ENCODE measurements around the gene MAP3K19.
"Not testable (repeated sequence)": the region's sequence is repeated elsewhere in the genome, so short reads cannot be mapped to it uniquely, and the experiment has no call there.

Gene MAP3K19

GRCh38 chr2:134980639-134981038 lies 66.6 kb downstream of the MAP3K19 start:
- no peak for DNase-seq (ENCODE audit: low read depth in 2 of 2)

DNA sequence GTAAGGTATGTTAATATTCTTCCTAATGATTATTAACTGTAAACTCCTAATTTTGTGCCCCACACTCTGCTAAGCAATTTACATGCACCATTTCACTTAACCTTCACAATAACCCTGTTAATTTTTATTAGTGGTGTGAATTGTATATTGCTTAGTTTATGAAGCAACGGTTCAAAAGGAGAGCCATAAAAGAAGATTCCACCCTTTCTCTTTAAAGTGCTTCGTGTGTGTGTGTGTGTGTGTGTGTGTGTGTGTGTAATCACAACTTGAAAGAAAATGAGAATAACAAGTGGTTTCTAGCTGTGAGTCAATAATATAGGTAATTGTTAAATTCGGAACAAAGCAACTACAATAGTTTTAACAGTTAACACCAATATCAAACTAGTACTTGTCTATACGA lies 68.0 kb downstream of the MAP3K19 start:
- no peak for DNase-seq (ENCODE audit: low read depth in 2 of 2)

- DNase-seq (ENCODE audit: low read depth in 2 of 2) = not testable (repeated sequence)
Measured at GRCh38 chr2:134977104-134977503, 70.1 kb downstream of the MAP3K19 start.

GRCh38 chr2:134976074-134976702 lies 71.1 kb downstream of the MAP3K19 start:
- DNase-seq (ENCODE audit: low read depth in 2 of 2) = no peak

GRCh38 chr2:134975281-134976009 lies 71.8 kb downstream of the MAP3K19 start:
- DNase-seq (ENCODE audit: low read depth in 2 of 2) = no peak

DNA sequence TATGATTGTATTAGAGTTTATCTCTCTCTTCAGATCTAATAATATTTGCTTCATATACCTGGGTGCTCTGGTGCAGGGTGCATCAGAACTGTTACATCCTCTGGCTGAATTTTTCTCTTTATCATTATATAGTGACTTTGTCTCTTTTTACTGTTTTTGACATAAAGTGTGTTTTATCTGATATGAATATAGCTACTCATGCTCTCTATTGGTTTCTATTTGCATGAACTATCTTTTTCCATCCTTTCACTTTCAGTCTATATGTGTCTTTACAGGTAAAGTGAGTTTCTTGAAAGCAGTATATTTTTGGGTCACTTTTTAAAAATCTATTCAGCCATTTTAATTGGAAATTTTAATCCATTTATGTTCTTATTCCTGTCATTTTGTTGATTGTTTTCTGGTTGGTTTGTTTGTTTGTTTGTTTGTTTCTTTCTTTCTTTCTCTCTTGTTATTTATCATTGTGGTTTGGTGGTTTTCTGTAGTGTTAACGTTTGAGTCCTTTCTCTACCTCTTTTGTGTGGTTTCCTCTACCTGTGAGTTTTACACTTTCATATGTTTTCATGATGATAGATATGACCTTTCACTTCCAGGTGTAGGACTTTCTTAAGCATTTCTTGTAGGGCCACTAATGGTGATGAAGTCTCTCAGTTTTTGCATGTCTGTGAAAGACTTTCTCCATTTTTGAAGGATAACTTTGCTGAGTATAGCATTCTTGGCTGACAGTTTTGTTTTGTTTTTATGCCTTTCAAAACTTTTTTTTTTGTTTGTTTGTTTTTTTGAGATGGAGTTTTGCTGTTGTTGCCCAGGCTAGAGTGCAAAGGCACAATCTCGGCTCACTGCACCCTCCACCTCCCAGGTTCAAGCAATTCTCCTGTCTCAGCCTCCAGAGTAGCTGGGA lies 73.8 kb downstream of the MAP3K19 start:
- no peak for DNase-seq (ENCODE audit: low read depth in 2 of 2)

- DNase-seq (ENCODE audit: low read depth in 2 of 2) = not testable (repeated sequence)
Measured at GRCh38 chr2:134967166-134967565, 80.1 kb downstream of the MAP3K19 start.

GRCh38 chr2:134957477-134957876 lies 89.8 kb downstream of the MAP3K19 start:
- no peak for DNase-seq (ENCODE audit: low read depth in 2 of 2)

GRCh38 chr2:134955744-134956143 lies 91.5 kb downstream of the MAP3K19 start:
- DNase-seq (ENCODE audit: low read depth in 2 of 2) = no peak

DNA sequence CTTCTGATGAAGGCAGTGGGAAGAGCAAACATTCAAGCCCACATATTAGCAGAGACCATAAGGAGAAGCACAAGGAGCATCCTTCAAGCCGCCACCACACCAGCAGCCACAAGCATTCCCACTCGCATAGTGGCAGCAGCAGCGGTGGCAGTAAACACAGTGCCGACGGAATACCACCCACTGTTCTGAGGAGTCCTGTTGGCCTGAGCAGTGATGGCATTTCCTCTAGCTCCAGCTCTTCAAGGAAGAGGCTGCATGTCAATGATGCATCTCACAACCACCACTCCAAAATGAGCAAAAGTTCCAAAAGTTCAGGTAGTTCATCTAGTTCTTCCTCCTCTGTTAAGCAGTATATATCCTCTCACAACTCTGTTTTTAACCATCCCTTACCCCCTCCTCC lies 93.2 kb downstream of the MAP3K19 start:
- DNase-seq (ENCODE audit: low read depth in 2 of 2) = no peak

GRCh38 chr2:134952608-134953007 lies 94.6 kb downstream of the MAP3K19 start:
- no peak for DNase-seq (ENCODE audit: low read depth in 2 of 2)

- DNase-seq (ENCODE audit: low read depth in 2 of 2) = no peak
Measured at GRCh38 chr2:134950886-134951285, 96.4 kb downstream of the MAP3K19 start.

DNA sequence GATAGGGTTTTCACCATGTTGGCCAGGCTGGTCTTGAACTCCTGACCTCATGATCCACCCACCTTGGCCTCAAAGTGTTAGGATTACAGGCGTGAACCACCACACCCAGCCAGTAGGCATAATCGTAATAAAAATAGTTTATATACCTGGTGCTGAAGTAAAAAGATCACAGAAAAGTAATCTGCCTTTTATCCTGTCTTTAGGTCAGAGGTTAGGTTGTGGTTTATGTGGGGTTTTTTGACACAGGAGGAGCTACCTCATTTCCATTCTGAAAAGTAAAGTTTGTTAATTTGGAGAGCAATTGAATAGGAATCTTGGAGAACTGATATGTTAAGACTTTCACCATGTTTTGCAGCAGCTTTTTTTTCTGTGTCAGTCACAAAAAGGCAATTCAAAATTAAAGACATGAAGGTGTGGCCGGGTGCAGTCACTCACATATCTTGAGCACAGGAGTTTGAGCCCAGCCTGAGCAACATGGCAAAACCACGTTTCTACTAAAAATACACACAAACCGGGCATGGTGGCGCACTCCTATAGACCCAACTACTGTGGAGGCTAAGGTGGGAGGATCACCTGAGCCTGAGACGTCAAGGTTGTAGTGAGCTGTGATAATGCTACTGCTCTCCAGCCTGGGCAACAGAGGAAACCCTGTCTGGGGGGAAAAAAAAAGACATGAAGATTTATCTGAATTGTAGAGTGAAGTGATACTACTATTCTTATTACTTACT lies 97.1 kb downstream of the MAP3K19 start:
- DNase-seq (ENCODE audit: low read depth in 2 of 2) = no peak

DNA sequence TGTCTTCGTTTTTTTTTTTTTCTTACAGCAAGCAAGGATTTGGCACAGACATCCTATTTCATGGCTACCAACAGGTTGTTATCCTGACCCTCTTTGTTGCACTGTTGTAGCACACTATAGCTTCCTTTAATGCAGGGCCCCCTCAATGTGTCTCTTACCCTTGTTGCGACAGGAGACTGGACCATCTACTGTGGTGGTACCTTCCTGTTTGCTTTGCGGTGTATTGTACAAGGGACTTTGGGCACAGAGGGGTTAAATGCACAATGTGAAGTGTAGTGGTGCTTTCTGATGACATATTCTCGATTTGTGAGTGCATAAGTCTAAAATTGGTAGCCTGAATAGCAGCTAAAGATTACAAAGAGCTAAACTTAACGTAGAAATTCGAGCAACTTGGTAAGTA lies 101.2 kb downstream of the MAP3K19 start:
- no peak for DNase-seq (ENCODE audit: low read depth in 2 of 2)

DNA sequence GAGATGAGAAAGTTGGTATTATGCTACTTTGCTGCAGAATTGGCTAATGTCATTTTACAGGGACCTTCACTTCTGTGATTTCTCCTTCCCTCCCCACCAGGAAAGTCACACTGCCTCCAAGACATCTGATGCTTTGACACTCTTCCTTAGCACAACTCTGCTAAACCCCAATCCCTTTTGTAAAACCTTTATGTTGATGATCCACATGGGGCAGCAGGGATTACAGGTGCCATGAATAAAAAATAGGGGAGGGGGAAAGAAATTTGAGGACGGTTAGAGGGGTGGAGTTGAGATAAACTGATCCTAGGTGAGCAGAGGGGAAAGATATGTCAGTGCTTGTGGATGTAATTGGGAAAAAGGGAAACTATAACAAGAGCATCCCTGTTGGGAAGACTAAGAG lies 102.3 kb downstream of the MAP3K19 start:
- DNase-seq (ENCODE audit: low read depth in 2 of 2) = no peak

- DNase-seq (ENCODE audit: low read depth in 2 of 2) = no peak
Measured at GRCh38 chr2:134943540-134943939, 103.7 kb downstream of the MAP3K19 start.

GRCh38 chr2:134936691-134937090 lies 110.6 kb downstream of the MAP3K19 start:
- no peak for DNase-seq (ENCODE audit: low read depth in 2 of 2)

DNA sequence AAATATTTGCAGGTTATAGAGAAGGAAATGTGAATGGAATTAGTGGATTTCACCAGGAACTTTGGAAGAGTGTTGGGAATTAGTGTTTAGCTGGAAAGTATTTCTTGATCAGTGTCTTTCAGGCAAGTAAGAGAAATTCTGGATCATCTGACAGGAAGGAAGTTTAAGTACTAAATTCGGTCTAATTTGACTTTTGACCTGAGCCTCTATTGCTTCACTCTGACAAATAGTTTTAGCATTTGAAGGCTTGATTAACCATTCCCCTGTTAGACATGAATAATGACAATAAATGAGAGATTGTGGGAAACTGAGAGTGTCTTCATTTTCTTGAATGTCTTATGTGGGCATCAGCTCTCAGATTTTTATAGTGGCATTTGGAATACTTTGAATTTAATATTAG lies 112.6 kb downstream of the MAP3K19 start:
- DNase-seq (ENCODE audit: low read depth in 2 of 2) = no peak

- DNase-seq (ENCODE audit: low read depth in 2 of 2) = no peak
Measured at GRCh38 chr2:134934150-134934549, 113.1 kb downstream of the MAP3K19 start.

DNA sequence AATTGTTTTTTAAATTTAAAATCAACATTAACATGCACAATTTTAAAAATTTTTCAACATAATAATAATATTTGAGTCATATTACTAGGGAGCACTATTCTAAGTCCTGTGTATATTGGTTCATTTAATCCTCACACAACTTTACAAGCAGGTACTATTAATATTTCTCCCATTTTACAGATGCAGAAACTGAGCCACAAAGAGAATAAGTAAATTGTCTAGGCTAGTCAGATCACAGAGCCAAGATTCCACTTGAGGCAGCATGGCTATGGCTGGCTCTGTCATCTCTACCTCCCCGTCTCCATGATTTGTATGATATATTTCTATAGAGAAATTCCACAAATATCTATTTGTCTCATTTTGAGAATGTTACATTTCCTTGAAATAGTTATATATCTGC lies 113.5 kb downstream of the MAP3K19 start:
- DNase-seq (ENCODE audit: low read depth in 2 of 2) = no peak

DNA sequence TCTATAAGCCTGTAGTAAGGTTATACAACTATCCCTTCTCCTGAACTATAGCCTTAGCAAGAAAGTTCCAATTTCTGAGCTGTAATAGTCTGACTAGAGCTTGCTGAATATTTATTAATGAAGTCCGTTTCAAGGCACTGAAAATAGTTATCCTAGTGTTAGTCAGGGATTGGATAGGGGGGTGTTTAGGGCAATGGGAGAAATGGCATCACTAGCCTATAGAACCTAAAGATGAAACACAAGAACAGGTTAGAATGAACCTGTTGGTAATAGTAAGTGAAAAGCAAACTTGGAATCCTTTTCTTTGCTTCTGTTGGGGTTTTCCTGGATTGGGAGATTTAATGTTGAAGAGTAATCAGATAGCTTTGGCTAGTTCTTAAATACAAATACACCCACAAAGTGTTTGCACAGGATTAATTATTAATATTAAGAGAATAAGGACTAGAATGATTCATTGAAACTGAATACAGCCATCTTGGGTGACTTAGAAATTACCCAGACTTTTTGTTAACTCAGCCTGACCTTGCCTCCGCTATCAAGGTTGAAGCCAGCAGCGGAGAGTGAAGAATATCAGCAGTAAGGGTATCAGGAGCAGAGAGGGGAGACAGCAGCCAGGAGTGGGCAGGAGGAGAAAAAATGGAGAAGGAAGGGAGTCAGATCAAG lies 114.3 kb downstream of the MAP3K19 start:
- DNase-seq (ENCODE audit: low read depth in 2 of 2) = no peak
